Mesenchymal stem cell (in vitro differentiated cells and primary cell): ENCODE measurements around the gene SP3.

Experiments used
- DNase-seq: peaks from one replicate; pipeline ENCODE4 v3.0.0-alpha.2; 2013
- H2AFZ ChIP-seq: one replicate; pipeline ENCODE4 v1.6.1; 2013; ENCODE audit warnings: low read depth, mild to moderate bottlenecking, control low read depth, inconsistent platforms, low read length, moderate library complexity
- H2AK5ac ChIP-seq: 2 replicates; pipeline ENCODE4 v1.6.1; 2013; ENCODE audit warnings: low read length, moderate library complexity, mild to moderate bottlenecking, inconsistent platforms; ENCODE audit not compliant: severe bottlenecking
- H2BK120ac ChIP-seq: one replicate; pipeline ENCODE4 v1.6.1; 2013; ENCODE audit warnings: low read depth, mild to moderate bottlenecking, inconsistent platforms, low read length, moderate library complexity
- H2BK12ac ChIP-seq, 2 experiments: one replicate each; pipeline ENCODE4 v1.6.1; 2013; ENCODE audit warnings: inconsistent platforms in 2 of 2, low read length in 2 of 2, mild to moderate bottlenecking in 2 of 2, moderate library complexity in 2 of 2, control low read depth in 1 of 2
- H2BK15ac ChIP-seq: one replicate; pipeline ENCODE4 v1.6.1; 2013; ENCODE audit warnings: mild to moderate bottlenecking, low read depth, inconsistent platforms; ENCODE audit not compliant: poor library complexity, severe bottlenecking
- H2BK5ac ChIP-seq: 2 replicates; pipeline ENCODE4 v1.6.1; 2013; ENCODE audit warnings: low read depth, mild to moderate bottlenecking, low read length, control low read depth, inconsistent platforms; ENCODE audit not compliant: poor library complexity, severe bottlenecking
- H3K14ac ChIP-seq, 2 experiments: one replicate each; pipeline ENCODE4 v1.6.1; 2013; ENCODE audit warnings: inconsistent platforms in 2 of 2, low read length in 2 of 2, control low read depth in 1 of 2, mild to moderate bottlenecking in 1 of 2, moderate library complexity in 1 of 2
- H3K18ac ChIP-seq, 2 experiments: one replicate each; pipeline ENCODE4 v1.6.1; 2013; ENCODE audit warnings: inconsistent platforms in 2 of 2, low read length in 2 of 2, control low read depth in 1 of 2, low read depth in 1 of 2, mild to moderate bottlenecking in 1 of 2
- H3K23ac ChIP-seq, 2 experiments: one replicate each; pipeline ENCODE4 v1.6.1; 2013; ENCODE audit warnings: inconsistent platforms in 2 of 2, low read length in 2 of 2, mild to moderate bottlenecking in 2 of 2, moderate library complexity in 2 of 2, control low read depth in 1 of 2
- H3K27ac ChIP-seq: 2 replicates; pipeline ENCODE4 v1.5.1; 2013; ENCODE audit warnings: mild to moderate bottlenecking, moderate library complexity, low read length, control low read depth, inconsistent platforms; ENCODE audit not compliant: poor library complexity, severe bottlenecking
- H3K27me3 ChIP-seq, 2 experiments: 2 replicates each; pipeline versions ENCODE4 v1.6.1 to v1.7.0; 2013; ENCODE audit warnings: low read length in 2 of 2, mild to moderate bottlenecking in 2 of 2, moderate library complexity in 2 of 2, control low read depth in 1 of 2, inconsistent platforms in 1 of 2; ENCODE audit not compliant: control insufficient read depth in 1 of 2, insufficient read depth in 1 of 2
- H3K36me3 ChIP-seq, 2 experiments: 2 replicates each; pipeline versions ENCODE4 v1.6.1 to v1.7.0; 2013; ENCODE audit warnings: low read length in 2 of 2, control low read depth in 1 of 2, inconsistent platforms in 1 of 2, low read depth in 1 of 2, mild to moderate bottlenecking in 1 of 2; ENCODE audit not compliant: insufficient read depth in 2 of 2, control insufficient read depth in 1 of 2
- H3K4ac ChIP-seq, 2 experiments: one replicate each; pipeline ENCODE4 v1.6.1; 2013; ENCODE audit warnings: inconsistent platforms in 2 of 2, low read length in 2 of 2, mild to moderate bottlenecking in 2 of 2, moderate library complexity in 2 of 2, control low read depth in 1 of 2, low read depth in 1 of 2
- H3K4me1 ChIP-seq: 2 replicates; pipeline ENCODE4 v1.6.1; 2013; ENCODE audit warnings: low read depth, low read length, control low read depth; ENCODE audit not compliant: control insufficient read depth, insufficient read depth
- H3K4me2 ChIP-seq: 2 replicates; pipeline ENCODE4 v1.6.1; 2013; ENCODE audit warnings: low read length, mild to moderate bottlenecking, inconsistent platforms; ENCODE audit not compliant: poor library complexity, severe bottlenecking
- H3K4me3 ChIP-seq, 2 experiments: 2 replicates each; pipeline versions ENCODE4 v1.5.1 to v1.7.0; 2013; ENCODE audit warnings: low read length in 2 of 2, mild to moderate bottlenecking in 2 of 2, control low read depth in 1 of 2, low read depth in 1 of 2; ENCODE audit not compliant: insufficient read depth in 1 of 2
- H3K79me1 ChIP-seq: replicated peaks from 2 replicates; pipeline ENCODE4 v1.6.1; 2013; ENCODE audit warnings: mild to moderate bottlenecking, control low read depth, low read length, inconsistent platforms; ENCODE audit not compliant: poor library complexity, severe bottlenecking
- H3K9ac ChIP-seq: 2 replicates; pipeline ENCODE4 v1.7.0; 2013; ENCODE audit warnings: mild to moderate bottlenecking, low read length, moderate library complexity
- H3K9me3 ChIP-seq: 2 replicates; pipeline ENCODE4 v1.7.0; 2013; ENCODE audit warnings: mild to moderate bottlenecking, low read length; ENCODE audit not compliant: control insufficient read depth
- H4K8ac ChIP-seq: one replicate; pipeline ENCODE4 v1.6.1; 2013; ENCODE audit warnings: inconsistent platforms, mild to moderate bottlenecking, low read length, moderate library complexity
- H4K91ac ChIP-seq: one replicate; pipeline ENCODE4 v1.6.1; 2013; ENCODE audit warnings: mild to moderate bottlenecking, low read length, inconsistent platforms
- WGBS: methylation state at CpG from one replicate; pipeline ENCODE4 v1.1.7; 2013; ENCODE audit warnings: mixed read lengths; 5-methylcytosine and 5-hydroxymethylcytosine counted together

The SP3 gene

GRCh38 chr2:173982182-173982714 lies 17.1 kb upstream of the SP3 start:
- no peak overlapping the region for H3K23ac ChIP-seq
- peak overlapping the region in 1 of 2 experiments; percentile 53 for H3K14ac ChIP-seq
- H3K4ac ChIP-seq, result no peak overlapping the region
- no peak overlapping the region for H2BK5ac ChIP-seq
- H2BK120ac ChIP-seq, result no peak overlapping the region
- peaks cover 1% of the 10 kb centered on the region for H3K4me1 ChIP-seq
- H3K36me3 ChIP-seq, result no peaks in the 10 kb centered on the region
- no peak overlapping the region for H2BK12ac ChIP-seq
- no peak overlapping the region for H2BK15ac ChIP-seq
- DNase-seq, result no peak
- no peak overlapping the region for H3K4me2 ChIP-seq
- peak overlapping the region; percentile 77 for H3K9ac ChIP-seq
- no peak overlapping the region for H4K91ac ChIP-seq
- 100% methylated on average over 1 of the region's 2 CpGs for WGBS
- peak overlapping the region in 1 of 2 experiments; percentile 34 for H3K18ac ChIP-seq
- no peaks in the 10 kb centered on the region for H3K79me1 ChIP-seq
- H3K27me3 ChIP-seq, result no peaks in the 10 kb centered on the region
- H2AFZ ChIP-seq, result no peak overlapping the region
- H3K4me3 ChIP-seq, result peak overlapping the region in 1 of 2 experiments; percentile 5
- H3K9me3 ChIP-seq, result no peaks in the 10 kb centered on the region
- H3K27ac ChIP-seq, result no peak overlapping the region
- H4K8ac ChIP-seq, result no peak overlapping the region
- no peak overlapping the region for H2AK5ac ChIP-seq

- Histone ChIP-seq H3K27ac (no peak overlapping the region), H2AK5ac (no peak overlapping the region), H3K23ac (no peak overlapping the region), H2BK12ac (no peak overlapping the region), H3K9ac (no peak overlapping the region), H3K4ac (no peak overlapping the region), H3K4me3 (no peak overlapping the region), H2BK5ac (no peak overlapping the region), H4K91ac (no peak overlapping the region), H3K14ac (no peak overlapping the region), H2AFZ (no peak overlapping the region), H3K36me3 (no peaks in the 10 kb centered on the region), H2BK120ac (no peak overlapping the region), H3K4me1 (peaks cover 1% of the 10 kb centered on the region), H4K8ac (no peak overlapping the region), H3K27me3 (no peaks in the 10 kb centered on the region), H3K9me3 (no peaks in the 10 kb centered on the region), H3K4me2 (no peak overlapping the region), H3K18ac (no peak overlapping the region), H3K79me1 (no peaks in the 10 kb centered on the region), H2BK15ac (no peak overlapping the region)
- whole genome bisulfite sequencing, result 88% methylated on average over 1 of the region's 2 CpGs
- DNase-seq, result no peak
These were observed 16.3 kb upstream of the SP3 start for GRCh38 chr2:173981520-173981919.

GRCh38 chr2:173979751-173980351 lies 14.7 kb upstream of the SP3 start:
- H2BK15ac ChIP-seq, result no peak overlapping the region
- no peak overlapping the region for H2AK5ac ChIP-seq
- WGBS, result 95% methylated on average over 2 of the region's 3 CpGs
- peaks cover 1% of the 10 kb centered on the region for H3K4me1 ChIP-seq
- no peaks in the 10 kb centered on the region for H3K27me3 ChIP-seq
- peak overlapping the region in 1 of 2 experiments; percentile 7 for H3K4ac ChIP-seq
- no peak overlapping the region for H4K8ac ChIP-seq
- no peaks in the 10 kb centered on the region for H3K9me3 ChIP-seq
- no peak overlapping the region for H3K23ac ChIP-seq
- H2BK5ac ChIP-seq, result no peak overlapping the region
- H3K14ac ChIP-seq, result no peak overlapping the region
- H3K4me3 ChIP-seq, result peak overlapping the region in 1 of 2 experiments; percentile 29
- no peaks in the 10 kb centered on the region for H3K79me1 ChIP-seq
- no peak overlapping the region for H2BK120ac ChIP-seq
- no peak overlapping the region for H3K27ac ChIP-seq
- H2AFZ ChIP-seq, result no peak overlapping the region
- H2BK12ac ChIP-seq, result no peak overlapping the region
- no peak overlapping the region for H3K18ac ChIP-seq
- no peak for DNase-seq
- peak overlapping the region; percentile 64 for H3K9ac ChIP-seq
- H3K36me3 ChIP-seq, result no peaks in the 10 kb centered on the region
- H4K91ac ChIP-seq, result no peak overlapping the region
- H3K4me2 ChIP-seq, result no peak overlapping the region

GRCh38 chr2:173978447-173978846 lies 13.3 kb upstream of the SP3 start:
- H3K27me3 ChIP-seq, result no peaks in the 10 kb centered on the region
- H3K4me3 ChIP-seq, result no peak overlapping the region
- WGBS, result no CpG with 5 or more reads among the region's 1 CpG
- no peak overlapping the region for H2BK15ac ChIP-seq
- H3K14ac ChIP-seq, result no peak overlapping the region
- no peak overlapping the region for H3K4ac ChIP-seq
- H3K4me2 ChIP-seq, result no peak overlapping the region
- no peak overlapping the region for H2AK5ac ChIP-seq
- H2BK120ac ChIP-seq, result no peak overlapping the region
- no peak overlapping the region for H2BK5ac ChIP-seq
- H3K9me3 ChIP-seq, result no peaks in the 10 kb centered on the region
- H3K4me1 ChIP-seq, result peaks cover 4% of the 10 kb centered on the region
- H3K23ac ChIP-seq, result no peak overlapping the region
- no peak for DNase-seq
- no peak overlapping the region for H2BK12ac ChIP-seq
- no peaks in the 10 kb centered on the region for H3K79me1 ChIP-seq
- H3K36me3 ChIP-seq, result no peaks in the 10 kb centered on the region
- no peak overlapping the region for H3K18ac ChIP-seq
- no peak overlapping the region for H3K27ac ChIP-seq
- H4K8ac ChIP-seq, result no peak overlapping the region
- H3K9ac ChIP-seq, result peak overlapping the region; percentile 38
- no peak overlapping the region for H2AFZ ChIP-seq
- H4K91ac ChIP-seq, result no peak overlapping the region
